ENCODE results near the gene ZNF438. TPM values are rescaled to one million over a fixed set of nuclear protein-coding genes. Genes with fewer than 3 reads are reported as not detected.

The ZNF438 gene
- total and polyA plus RNA-seq, 3 experiments from 2014 or later, result 2.9 to 4.2 (median 3.9) TPM

DNA sequence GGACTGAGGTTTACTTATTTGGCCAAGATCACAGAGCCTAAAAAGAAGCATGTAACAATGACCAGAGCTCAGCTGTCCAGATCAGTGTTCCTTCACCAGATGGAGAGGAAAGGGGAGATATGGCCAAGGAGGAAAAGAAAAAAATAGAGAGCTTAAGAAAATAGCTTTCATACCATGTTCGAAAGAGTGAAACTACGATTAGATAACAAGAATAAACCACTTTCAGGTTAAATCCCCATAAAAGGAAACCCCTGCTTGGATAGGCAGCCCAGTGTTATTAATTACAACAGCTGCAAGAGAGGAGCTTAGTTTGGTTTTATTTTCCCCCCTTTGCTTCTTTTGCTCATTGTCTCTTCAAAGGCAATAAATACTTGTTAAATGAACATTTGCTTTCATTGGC, 160.8 kb downstream of the ZNF438 start:
- Mint-ChIP-seq H3K36me3 (peaks cover 1 to 6% (median 6%) of the 10 kb centered on the region in 3 donors), H3K27me3 (no peaks in the 10 kb centered on the region), H3K4me1 (no peaks in the 10 kb centered on the region), H3K4me3 (no peak overlapping the region), H3K27ac (no peak overlapping the region), H3K9me3 (no peaks in the 10 kb centered on the region)
- Histone ChIP-seq H3K27ac (ENCODE audit: low read depth, low read length) (no peak overlapping the region), H3K4me3 (ENCODE audit: low read length) (no peak overlapping the region), H3K4me1 (ENCODE audit: insufficient read depth, low read length) (no peaks in the 10 kb centered on the region), H3K9me3 (ENCODE audit: low read length) (no peaks in the 10 kb centered on the region), H3K27me3 (ENCODE audit: insufficient read depth, low read length, poor library complexity, severe bottlenecking) (no peaks in the 10 kb centered on the region), H3K36me3 (ENCODE audit: insufficient read depth, low read length) (no peaks in the 10 kb centered on the region)
- ChIA-PET POLR2A (no interaction called here), CTCF (no interaction called here)
- no peak for DNase-seq

DNA sequence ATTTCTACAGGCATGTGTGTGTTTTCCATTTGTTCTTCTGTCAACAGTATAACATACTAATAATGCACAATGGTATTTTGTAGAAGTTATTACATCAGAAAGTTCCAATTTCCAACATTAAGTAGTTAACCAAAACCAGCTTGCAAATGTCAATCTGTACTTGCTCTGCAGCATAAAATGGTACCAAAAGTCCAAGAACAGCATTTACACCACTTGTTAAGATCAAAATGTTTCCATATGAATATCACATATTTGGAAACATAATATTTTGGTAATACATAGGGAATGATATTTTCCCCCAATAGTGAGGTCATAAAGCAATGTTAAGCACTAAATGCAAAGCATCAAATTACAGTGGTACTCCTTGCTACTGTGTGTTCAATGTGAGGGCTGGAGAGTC, 162.1 kb downstream of the ZNF438 start:
- Mint-ChIP-seq H3K4me1 (no peaks in the 10 kb centered on the region), H3K4me3 (no peak overlapping the region), H3K36me3 (peaks cover 0 to 6% (median 1%) of the 10 kb centered on the region in 3 donors), H3K9me3 (no peaks in the 10 kb centered on the region), H3K27ac (no peak overlapping the region), H3K27me3 (no peaks in the 10 kb centered on the region)
- ChIA-PET POLR2A (no interaction called here), CTCF (no interaction called here)
- H3K9me3 ChIP-seq (ENCODE audit: low read length), result no peaks in the 10 kb centered on the region
- no peak for DNase-seq
- H3K36me3 ChIP-seq (ENCODE audit: insufficient read depth, low read length), result no peaks in the 10 kb centered on the region
- H3K27ac ChIP-seq (ENCODE audit: low read depth, low read length), result no peak overlapping the region
- H3K4me1 ChIP-seq (ENCODE audit: insufficient read depth, low read length), result no peaks in the 10 kb centered on the region
- no peak overlapping the region for H3K4me3 ChIP-seq (ENCODE audit: low read length)
- no peaks in the 10 kb centered on the region for H3K27me3 ChIP-seq (ENCODE audit: insufficient read depth, low read length, poor library complexity, severe bottlenecking)

DNA sequence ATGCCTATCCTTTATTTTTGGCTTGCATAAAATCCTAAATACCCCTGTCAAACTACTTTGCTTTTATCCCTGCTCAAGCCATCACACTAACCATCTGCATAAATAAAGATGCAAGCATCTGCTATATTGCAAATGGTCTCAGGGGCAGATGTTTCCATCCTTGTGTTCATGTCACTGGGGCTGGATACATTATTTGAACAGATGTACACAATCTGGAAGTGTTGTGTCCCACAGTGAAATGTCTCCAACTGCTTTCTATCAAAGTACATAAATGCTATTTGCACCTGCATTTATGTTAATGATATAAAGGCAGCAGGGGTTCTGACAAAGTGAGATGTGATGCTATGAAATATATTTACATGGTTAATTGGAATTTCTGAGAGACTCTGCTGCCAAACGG, 163.1 kb downstream of the ZNF438 start:
- Histone ChIP-seq H3K27ac (ENCODE audit: low read depth, low read length) (no peak overlapping the region), H3K9me3 (ENCODE audit: low read length) (no peaks in the 10 kb centered on the region), H3K4me1 (ENCODE audit: insufficient read depth, low read length) (no peaks in the 10 kb centered on the region), H3K36me3 (ENCODE audit: insufficient read depth, low read length) (no peaks in the 10 kb centered on the region), H3K27me3 (ENCODE audit: insufficient read depth, low read length, poor library complexity, severe bottlenecking) (no peaks in the 10 kb centered on the region), H3K4me3 (ENCODE audit: low read length) (no peak overlapping the region)
- POLR2A ChIA-PET, result no interaction called here
- no peak for DNase-seq
- Mint-ChIP-seq H3K27me3 (no peaks in the 10 kb centered on the region), H3K36me3 (peaks cover 0 to 6% (median 1%) of the 10 kb centered on the region in 3 donors), H3K27ac (no peak overlapping the region), H3K9me3 (no peaks in the 10 kb centered on the region), H3K4me3 (no peak overlapping the region), H3K4me1 (no peaks in the 10 kb centered on the region)
- CTCF ChIA-PET, result no interaction called here

DNA sequence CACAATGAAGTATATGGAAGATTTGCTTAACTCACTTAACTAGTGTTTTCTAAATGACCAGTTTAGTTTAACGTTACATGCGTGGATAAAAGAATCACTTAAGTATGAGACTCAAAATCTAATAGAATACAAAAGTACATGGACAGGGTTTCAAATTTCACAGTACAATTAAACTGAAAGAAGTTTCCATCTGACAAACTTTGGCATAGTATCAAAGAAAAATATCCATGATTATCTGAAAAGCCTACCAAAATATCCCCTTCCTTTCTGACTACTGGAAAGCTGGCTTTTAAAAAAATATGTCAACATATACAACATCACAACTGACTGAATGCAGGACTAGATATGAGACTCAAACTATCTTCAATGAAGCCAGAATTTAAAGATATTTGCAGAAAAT, 164.8 kb downstream of the ZNF438 start:
- CTCF ChIA-PET, result no interaction called here
- H3K27me3 ChIP-seq (ENCODE audit: insufficient read depth, low read length, poor library complexity, severe bottlenecking), result no peaks in the 10 kb centered on the region
- H3K4me1 Mint-ChIP-seq, result no peaks in the 10 kb centered on the region
- H3K4me1 ChIP-seq (ENCODE audit: insufficient read depth, low read length), result no peaks in the 10 kb centered on the region
- H3K27me3 Mint-ChIP-seq, result no peaks in the 10 kb centered on the region
- H3K9me3 Mint-ChIP-seq, result no peaks in the 10 kb centered on the region
- H3K36me3 ChIP-seq (ENCODE audit: insufficient read depth, low read length), result no peaks in the 10 kb centered on the region
- H3K4me3 Mint-ChIP-seq, result no peak overlapping the region
- DNase-seq, result no peak
- no peak overlapping the region for H3K27ac Mint-ChIP-seq
- POLR2A ChIA-PET, result no interaction called here
- H3K27ac ChIP-seq (ENCODE audit: low read depth, low read length), result no peak overlapping the region
- no peaks in the 10 kb centered on the region for H3K9me3 ChIP-seq (ENCODE audit: low read length)
- H3K36me3 Mint-ChIP-seq, result peaks cover 0 to 1% (median 0%) of the 10 kb centered on the region in 3 donors
- no peak overlapping the region for H3K4me3 ChIP-seq (ENCODE audit: low read length)

DNA sequence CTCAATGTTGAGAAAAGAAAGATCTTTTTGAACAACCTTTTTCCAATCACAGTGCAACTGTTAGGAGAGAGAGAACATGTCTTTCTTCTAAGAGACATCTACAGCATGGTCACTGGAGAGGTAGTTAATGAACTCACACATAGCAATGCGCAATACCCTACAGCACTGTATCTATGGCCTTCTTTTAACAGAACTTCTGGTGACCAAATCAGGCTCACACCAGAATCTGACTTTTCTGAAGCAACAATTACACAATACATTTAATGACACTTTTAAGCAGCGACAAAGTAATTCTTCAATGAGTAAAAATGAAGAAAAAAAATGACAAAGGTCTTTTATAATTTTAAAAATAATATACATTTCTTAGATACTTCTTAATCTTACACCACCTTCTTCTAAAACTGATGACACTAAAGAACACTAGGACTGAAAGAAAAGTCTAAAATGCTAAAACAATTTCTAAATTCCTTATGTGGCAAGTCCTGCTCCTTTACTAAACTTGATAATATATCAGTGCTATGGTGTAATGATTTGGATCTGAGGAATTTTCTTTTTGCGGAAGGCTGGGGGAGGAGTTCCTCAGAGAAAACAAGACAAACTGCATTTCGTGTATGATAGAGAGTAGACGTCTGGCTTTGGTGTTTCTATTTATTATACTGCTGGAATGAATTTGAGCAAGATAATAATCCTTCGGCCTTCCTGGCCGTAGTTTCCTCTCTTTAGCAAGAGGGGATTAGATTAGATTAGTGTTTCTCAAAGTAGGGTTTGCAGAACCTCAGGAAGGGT, 166.3 kb downstream of the ZNF438 start:
- H3K4me1 Mint-ChIP-seq, result no peaks in the 10 kb centered on the region
- no peak overlapping the region for H3K27ac Mint-ChIP-seq
- H3K27ac ChIP-seq (ENCODE audit: low read depth, low read length), result no peak overlapping the region
- H3K27me3 ChIP-seq (ENCODE audit: insufficient read depth, low read length, poor library complexity, severe bottlenecking), result no peaks in the 10 kb centered on the region
- H3K9me3 Mint-ChIP-seq, result no peaks in the 10 kb centered on the region
- CTCF ChIA-PET, result no interaction called here
- no peaks in the 10 kb centered on the region for H3K4me1 ChIP-seq (ENCODE audit: insufficient read depth, low read length)
- no peak overlapping the region for H3K4me3 Mint-ChIP-seq
- POLR2A ChIA-PET, result no interaction called here
- DNase-seq, result no peak
- no peak overlapping the region for H3K4me3 ChIP-seq (ENCODE audit: low read length)
- H3K9me3 ChIP-seq (ENCODE audit: low read length), result no peaks in the 10 kb centered on the region
- no peaks in the 10 kb centered on the region for H3K36me3 ChIP-seq (ENCODE audit: insufficient read depth, low read length)
- H3K36me3 Mint-ChIP-seq, result peaks cover 0 to under 1% (median 0%) of the 10 kb centered on the region in 3 donors
- no peaks in the 10 kb centered on the region for H3K27me3 Mint-ChIP-seq

DNA sequence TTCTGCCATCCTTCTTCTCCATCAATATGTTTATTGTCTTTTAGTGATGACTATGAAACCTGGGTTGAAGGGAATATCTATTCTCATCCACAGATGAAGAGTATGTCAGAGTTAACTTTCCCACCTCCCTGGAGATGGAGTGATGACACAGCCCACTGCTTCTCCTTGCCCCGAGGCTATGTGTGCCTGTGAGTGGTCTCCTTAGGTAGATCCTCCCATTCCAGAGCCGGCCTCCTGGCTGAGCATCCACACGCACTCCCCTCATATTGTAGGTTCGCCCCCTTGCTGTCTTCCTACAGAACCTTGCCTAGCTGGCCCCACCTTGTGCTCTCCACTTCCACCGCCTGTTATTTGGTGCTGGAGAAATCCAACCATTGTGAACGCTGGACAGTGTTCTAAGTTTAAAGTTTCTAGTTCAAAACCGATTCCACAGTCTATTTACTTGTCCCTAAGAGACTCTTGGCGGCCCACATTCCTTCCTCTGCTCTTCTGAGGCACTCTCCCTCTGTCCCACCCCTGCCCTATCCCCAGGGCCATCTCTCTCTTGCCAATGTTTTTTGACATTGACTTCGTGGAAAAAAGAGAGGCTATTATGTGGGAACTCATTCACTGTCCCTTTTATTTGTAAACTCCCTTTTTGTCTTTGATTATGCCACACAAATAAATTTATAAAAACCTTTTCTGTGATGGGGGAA, 168.0 kb downstream of the ZNF438 start:
- no peak overlapping the region for H3K4me3 ChIP-seq (ENCODE audit: low read length)
- Mint-ChIP-seq H3K4me3 (no peak overlapping the region), H3K4me1 (no peaks in the 10 kb centered on the region), H3K27ac (peak overlapping the region in 1 of 8 donors; percentile 77), H3K9me3 (no peaks in the 10 kb centered on the region), H3K27me3 (no peaks in the 10 kb centered on the region), H3K36me3 (no peaks in the 10 kb centered on the region)
- H3K27me3 ChIP-seq (ENCODE audit: insufficient read depth, low read length, poor library complexity, severe bottlenecking), result no peaks in the 10 kb centered on the region
- CTCF ChIA-PET, result no interaction called here
- POLR2A ChIA-PET, result no interaction called here
- no peaks in the 10 kb centered on the region for H3K36me3 ChIP-seq (ENCODE audit: insufficient read depth, low read length)
- H3K4me1 ChIP-seq (ENCODE audit: insufficient read depth, low read length), result no peaks in the 10 kb centered on the region
- no peak overlapping the region for H3K27ac ChIP-seq (ENCODE audit: low read depth, low read length)
- no peaks in the 10 kb centered on the region for H3K9me3 ChIP-seq (ENCODE audit: low read length)
- no peak for DNase-seq

DNA sequence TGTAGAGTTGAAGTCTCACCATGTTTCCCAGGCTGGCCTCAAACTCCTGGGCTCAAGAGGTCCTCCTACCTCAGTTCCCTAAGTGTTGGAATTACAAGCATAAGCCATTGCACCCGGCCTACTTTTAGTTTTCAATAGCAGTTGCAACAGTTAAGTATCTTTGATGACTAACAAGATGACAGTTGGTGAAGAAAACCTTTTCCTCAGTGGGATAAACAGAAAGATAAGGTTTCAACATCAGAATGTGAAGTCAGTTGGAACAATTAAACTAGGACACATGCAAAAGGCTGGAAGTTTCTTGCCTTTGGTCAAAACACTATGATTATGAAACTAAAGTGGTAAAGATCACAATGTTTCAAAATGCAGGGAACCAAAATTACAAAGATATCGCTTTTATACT, 169.2 kb downstream of the ZNF438 start:
- no peaks in the 10 kb centered on the region for H3K27me3 Mint-ChIP-seq
- no peaks in the 10 kb centered on the region for H3K4me1 Mint-ChIP-seq
- H3K27ac Mint-ChIP-seq, result no peak overlapping the region

DNA sequence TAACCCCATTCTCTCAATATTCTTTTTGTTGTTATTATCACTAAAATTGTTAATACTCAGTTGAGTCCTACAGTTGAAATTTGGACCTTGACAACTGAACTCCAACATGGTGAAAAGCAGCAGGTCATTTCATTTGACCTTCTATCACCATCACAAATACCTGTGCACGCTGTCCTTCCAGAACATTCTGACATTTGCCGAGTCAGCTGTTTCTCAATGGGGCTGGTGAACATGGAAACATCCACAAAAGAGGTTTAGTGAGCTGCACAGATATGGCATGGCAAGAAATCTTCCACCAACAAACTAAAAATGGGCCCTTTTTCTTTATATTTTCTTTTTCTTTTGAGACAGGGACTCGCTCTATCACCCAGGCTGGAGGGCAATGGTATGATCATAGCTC, 169.7 kb downstream of the ZNF438 start:
- no peaks in the 10 kb centered on the region for H3K9me3 Mint-ChIP-seq
- H3K27ac Mint-ChIP-seq, result peak overlapping the region in 1 of 8 donors; percentile 21
- Histone ChIP-seq H3K9me3 (ENCODE audit: low read length) (no peaks in the 10 kb centered on the region), H3K27me3 (ENCODE audit: insufficient read depth, low read length, poor library complexity, severe bottlenecking) (no peaks in the 10 kb centered on the region), H3K4me3 (ENCODE audit: low read length) (no peak overlapping the region), H3K27ac (ENCODE audit: low read depth, low read length) (no peak overlapping the region), H3K36me3 (ENCODE audit: insufficient read depth, low read length) (no peaks in the 10 kb centered on the region), H3K4me1 (ENCODE audit: insufficient read depth, low read length) (no peaks in the 10 kb centered on the region)
- CTCF ChIA-PET, result no interaction called here
- no peak for DNase-seq
- H3K4me1 Mint-ChIP-seq, result no peaks in the 10 kb centered on the region
- H3K4me3 Mint-ChIP-seq, result no peak overlapping the region
- H3K27me3 Mint-ChIP-seq, result no peaks in the 10 kb centered on the region
- POLR2A ChIA-PET, result no interaction called here
- no peaks in the 10 kb centered on the region for H3K36me3 Mint-ChIP-seq

More for the DNA sequence above, 169.2 kb downstream of the ZNF438 start:
- no peak for DNase-seq
- H3K27me3 ChIP-seq (ENCODE audit: insufficient read depth, low read length, poor library complexity, severe bottlenecking), result no peaks in the 10 kb centered on the region
- H3K27ac ChIP-seq (ENCODE audit: low read depth, low read length), result no peak overlapping the region
- H3K4me1 ChIP-seq (ENCODE audit: insufficient read depth, low read length), result no peaks in the 10 kb centered on the region
- POLR2A ChIA-PET, result no interaction called here
- Mint-ChIP-seq H3K4me3 (peak overlapping the region in 1 of 7 donors; percentile 42), H3K9me3 (no peaks in the 10 kb centered on the region), H3K36me3 (no peaks in the 10 kb centered on the region)
- H3K9me3 ChIP-seq (ENCODE audit: low read length), result no peaks in the 10 kb centered on the region
- no peaks in the 10 kb centered on the region for H3K36me3 ChIP-seq (ENCODE audit: insufficient read depth, low read length)
- H3K4me3 ChIP-seq (ENCODE audit: low read length), result no peak overlapping the region
- CTCF ChIA-PET, result no interaction called here

Measured in CD8-positive, alpha-beta memory T cell (primary cell).